GM21737 (cell line): Measurements from ENCODE around the gene NDUFB8.

Experiments used
- ATAC-seq: cut with Tn5 transposase; IDR thresholded peaks from one replicate; pipeline ENCODE4 v1.9.1; 2021; ENCODE audit warnings: mild to moderate bottlenecking, moderate library complexity; ENCODE audit not compliant: unreplicated experiment

NDUFB8 gene

DNA sequence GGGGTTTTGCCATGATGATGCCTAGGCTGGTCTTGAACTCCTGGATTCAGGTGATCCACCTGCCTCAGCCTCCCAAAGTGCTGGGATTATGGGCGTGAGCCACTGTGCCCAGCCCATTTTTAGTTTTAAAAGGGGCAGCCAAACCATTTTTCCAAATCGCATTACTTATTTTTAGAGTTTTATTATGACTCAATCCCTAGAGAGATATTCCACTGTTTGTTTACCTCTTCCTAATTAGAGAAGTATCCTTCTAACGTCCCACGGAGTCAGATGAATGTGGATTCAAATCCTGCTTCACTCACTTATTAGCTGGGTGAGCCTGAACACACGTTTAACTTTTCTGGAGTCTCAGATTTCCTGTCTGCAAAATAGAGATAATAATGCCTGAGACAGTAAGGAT, 51.7 kb downstream of the NDUFB8 start:
- ATAC-seq: no peak
